NCI-H460 (cell line): ENCODE measurements around the gene KCNJ5. TPM values are rescaled to one million over a fixed set of nuclear protein-coding genes. Genes with fewer than 3 reads are reported as not detected.
A peak's percentile ranks its signal among the peaks of the same experiment; 100 is the strongest.

Experiments used
- DNase-seq: peaks from one replicate; pipeline ENCODE4 v3.0.0-alpha.2; 2016; ENCODE audit warnings: low read depth; ENCODE audit errors: extremely low read depth
- total RNA-seq: library from RNA; depleted of rRNA; stranded (reverse); fragments of >200 nt; shearing (Covaris generic); gene quantifications from 2 replicates; pipeline ENCODE4 v1.2.3, GENCODE V29; 2014

Gene KCNJ5
- total RNA-seq, 1 experiment from 2014 or later = not detected

DNA sequence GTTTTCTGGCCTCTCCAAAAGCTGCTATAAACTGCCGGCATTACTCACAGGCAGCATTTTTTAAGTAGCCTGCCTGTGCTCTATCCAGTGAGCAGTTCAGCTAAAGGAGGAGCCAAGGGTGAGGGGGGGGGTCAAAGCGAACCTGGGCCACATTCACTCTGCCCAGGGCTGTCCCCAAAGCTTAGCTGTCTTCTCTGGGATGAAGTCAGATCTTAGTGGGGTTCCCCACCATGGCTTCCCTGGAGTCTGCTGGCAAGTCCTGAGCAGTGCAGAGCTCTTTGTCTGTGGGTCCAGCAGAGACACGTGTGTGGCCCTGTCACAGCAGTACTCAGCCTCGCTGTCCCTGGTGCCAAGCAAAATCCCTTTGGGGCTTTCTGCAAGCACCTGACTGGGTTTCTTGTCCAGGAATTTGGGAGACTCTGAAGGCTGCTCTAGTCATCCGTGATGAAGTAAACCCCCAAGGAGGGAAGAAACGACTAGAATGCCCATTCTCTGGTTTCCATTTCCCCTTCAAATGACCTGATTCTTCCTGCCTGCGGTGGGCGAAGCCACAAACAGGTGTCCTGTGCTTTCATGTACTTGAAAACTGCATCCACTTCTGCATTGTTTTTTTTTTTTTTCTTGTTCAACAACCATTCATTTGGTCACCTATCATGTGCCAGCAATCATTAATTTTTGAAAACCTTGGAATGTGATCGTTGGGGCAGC is 2.6 kb downstream of the KCNJ5 start:
- DNase-seq = no peak

DNA sequence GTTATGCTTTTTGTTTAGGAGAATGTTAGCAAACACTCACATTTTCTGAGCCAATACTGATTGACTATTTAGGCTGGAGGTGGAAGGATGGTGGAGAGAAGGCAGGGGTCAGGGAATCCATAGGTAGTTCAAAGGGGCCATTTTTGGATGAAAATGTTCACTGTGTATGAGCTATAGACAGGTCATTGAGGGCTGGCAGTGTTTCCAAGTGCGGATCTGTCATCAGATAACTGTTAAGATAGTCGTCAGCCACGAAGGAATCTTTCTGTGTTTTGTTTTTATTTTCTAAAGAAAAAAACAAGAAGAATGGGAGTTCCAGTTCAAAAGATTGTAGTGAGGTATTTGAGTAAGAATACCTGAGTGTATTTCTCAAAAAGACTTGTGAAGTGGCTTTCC is 3.1 kb downstream of the KCNJ5 start:
- no peak for DNase-seq

DNA sequence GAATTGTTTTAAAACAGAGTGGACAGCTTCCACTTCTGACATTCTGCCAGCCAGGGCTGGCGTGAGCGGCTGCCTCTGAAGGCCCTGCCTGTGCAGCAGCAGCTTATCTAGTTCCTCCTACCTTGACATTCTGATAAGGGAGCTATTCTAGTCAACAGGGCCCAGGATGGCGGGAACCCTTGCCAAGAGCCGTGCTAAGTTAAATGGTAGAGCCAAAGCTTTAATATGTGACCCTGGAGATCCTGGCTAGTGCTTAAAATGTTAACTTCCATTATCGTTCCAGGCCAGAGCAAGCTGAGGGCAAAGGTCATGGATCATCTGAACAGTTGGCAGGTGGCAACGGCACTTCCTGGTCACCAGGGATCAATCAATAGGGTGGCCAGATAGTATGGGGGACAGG is 3.5 kb downstream of the KCNJ5 start:
- no peak for DNase-seq

DNA sequence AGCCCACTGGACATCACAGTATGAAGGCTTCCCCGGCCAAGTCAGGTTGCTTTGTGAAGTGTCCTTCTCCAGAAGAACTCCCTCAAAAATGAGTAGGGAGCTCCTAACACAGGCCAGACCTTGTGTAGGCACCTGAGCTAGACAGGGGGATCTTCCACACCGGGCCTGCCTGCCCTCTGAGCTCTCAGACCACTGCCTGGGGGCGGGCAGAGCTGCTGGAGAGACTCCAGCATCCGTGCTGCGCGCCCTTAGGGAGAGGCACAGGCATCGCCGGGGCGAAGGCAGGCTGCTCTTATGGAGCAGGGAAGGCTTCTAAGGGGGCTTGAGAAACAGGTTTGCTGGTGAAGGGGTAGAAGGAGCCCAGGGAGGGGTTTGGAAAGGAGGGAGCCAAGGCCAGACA is 4.4 kb downstream of the KCNJ5 start:
- no peak for DNase-seq

DNA sequence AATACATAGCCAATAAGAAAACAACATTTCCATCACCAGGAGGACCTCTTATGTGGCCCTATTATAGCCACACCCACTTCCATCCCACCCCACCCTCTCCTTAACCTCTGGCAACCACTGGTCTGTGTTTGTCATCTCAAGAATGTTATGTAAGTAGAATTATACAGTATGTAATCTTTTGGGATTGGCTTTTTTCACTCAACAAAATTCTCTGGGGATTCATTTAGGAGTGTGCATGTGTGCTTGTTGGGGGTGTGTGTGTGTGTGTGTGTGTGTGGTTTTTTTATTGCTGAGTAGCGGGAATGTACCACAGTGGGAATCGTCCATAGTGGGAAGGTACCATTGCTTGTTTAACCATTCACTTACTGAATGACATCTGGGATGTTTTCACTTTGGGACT is 5.2 kb downstream of the KCNJ5 start:
- no peak for DNase-seq

DNA sequence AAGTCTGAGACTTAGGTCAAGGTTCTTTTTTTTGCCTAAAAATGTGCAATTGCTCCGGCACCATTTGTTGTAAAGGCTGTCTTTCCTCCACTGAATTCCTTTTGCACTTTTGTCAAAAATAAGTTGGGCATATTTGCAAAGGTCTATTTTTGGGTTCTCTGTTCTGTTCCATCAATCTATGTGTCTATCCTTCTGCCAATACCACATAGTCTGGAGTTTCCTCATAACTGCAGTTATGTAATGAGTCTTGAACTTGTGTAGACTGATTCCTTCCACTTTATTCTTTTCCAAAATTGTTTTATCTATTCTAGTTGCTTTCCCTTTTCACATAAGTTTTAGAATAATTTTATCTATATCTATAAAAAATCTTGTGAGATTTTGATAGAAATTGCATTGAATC is 6.7 kb downstream of the KCNJ5 start:
- no peak for DNase-seq

DNA sequence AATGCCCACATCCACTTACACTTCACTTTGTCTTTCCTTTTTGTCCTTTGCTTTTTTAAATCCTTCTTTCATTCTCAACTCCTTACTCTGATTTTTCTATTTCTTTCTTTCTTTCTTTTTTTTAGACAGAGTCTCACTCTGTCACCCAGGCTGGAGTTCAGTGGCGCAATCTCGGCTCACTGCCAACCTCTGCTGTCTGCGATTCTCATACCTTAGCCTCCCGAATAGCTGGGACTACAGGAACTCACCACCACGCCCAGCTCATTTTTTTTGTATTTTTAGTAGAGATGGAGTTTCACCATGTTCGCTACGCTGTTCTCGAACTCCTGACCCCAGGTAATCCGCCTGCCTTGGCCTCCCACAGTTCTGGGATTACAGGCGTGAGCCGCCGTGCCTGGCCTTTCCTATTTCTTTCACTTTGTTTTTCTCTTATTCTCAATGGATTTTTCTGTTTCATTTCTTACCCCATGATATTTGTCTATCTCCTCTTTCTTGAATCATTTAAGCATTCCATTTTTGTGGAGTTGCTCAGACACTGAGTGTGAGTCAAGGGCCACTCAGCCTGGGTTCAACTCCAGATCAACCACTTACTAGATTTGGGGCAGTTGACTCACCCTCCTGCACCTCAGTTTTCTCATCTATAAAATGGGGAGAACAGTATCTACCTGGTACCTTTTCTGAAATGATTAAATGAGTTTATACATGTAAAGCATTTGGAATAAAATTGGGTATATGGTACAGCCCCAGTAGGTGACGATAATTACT is 7.6 kb downstream of the KCNJ5 start:
- DNase-seq = no peak

DNA sequence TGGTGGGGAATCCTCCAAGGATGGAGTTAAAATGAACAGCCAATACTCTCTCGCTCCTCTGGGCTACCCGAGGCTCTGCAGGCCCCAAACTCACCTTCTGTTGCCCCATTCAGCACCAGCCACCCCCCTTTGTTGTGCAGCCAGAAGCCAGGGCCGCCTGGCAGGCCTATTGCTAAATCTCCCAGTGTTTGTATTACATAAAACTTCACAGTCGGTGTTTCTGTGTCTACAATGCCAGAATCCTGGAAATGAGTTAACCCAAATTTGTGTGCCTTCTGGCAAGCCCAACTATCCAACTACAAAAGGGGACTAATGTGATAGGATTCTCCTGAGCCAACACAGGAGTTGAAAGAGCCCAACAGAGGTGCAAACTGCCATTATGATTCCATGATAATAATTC is 9.3 kb downstream of the KCNJ5 start:
- no peak for DNase-seq

DNA sequence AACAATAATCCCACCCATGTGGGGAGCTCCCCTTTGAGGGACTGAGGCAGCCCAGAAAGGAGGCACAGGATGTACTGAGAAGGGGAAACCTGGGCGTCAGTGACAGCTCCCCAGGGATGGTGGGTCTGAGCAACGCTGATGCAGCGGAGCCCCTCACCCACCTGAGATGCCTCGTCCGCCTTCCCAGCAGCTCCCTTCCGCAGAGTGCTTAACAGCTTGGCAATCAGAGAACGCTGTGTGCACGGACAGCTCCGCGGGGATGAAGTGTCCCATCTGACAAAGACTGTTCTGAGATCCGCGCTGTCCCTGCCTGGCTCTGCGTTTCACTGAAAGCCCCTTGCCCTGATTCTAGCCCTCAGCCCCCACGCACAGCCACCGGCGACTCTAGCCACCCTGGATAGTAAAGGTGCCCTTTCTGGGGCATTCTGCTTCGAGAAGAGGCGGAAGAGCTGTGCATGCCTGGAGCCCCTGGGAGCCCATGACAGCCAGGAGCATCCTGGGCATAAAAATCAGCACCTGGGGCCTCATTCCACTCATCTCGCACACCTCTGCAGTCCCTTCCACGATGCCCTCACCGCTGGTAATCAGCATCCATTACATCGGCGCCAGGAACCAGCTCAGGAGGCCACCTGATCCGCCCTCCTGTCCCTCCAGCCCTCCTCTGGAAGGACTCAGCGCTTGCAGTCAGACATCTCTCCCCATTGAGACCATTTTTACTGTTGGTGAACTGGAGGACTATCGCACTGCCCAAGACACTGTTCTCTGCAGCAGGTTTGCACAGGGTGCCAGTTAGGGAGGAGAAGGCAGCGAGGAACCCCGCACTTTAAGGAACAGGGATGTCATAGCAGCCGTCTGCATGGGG is 10.7 kb downstream of the KCNJ5 start:
- DNase-seq = no peak

DNA sequence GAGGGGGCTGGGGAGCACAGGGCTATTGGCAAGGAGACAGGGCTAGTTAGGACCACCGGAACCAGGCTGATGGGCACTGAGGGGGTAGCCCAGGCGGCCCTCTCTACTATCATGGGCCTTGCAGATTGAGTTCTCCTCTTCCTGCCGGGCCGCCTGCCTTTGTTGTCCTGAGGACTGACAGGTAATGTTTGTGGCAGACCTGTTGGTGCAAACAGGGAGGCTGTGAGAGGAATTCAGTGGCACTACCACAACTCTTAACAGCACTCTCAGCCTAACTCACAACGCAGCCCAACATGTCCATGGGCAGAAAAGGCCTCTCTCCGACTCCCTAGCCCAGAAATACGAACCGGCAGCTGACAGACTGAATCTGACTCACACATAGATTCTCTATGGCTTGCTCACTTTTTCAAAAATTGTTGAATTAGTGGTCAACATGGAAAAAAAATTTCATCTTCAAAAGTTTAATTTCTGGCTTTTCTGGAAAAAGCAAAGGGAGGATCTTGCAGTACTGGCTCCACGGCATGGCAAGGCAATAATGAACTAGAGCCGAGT is 11.4 kb downstream of the KCNJ5 start:
- DNase-seq = no peak

DNA sequence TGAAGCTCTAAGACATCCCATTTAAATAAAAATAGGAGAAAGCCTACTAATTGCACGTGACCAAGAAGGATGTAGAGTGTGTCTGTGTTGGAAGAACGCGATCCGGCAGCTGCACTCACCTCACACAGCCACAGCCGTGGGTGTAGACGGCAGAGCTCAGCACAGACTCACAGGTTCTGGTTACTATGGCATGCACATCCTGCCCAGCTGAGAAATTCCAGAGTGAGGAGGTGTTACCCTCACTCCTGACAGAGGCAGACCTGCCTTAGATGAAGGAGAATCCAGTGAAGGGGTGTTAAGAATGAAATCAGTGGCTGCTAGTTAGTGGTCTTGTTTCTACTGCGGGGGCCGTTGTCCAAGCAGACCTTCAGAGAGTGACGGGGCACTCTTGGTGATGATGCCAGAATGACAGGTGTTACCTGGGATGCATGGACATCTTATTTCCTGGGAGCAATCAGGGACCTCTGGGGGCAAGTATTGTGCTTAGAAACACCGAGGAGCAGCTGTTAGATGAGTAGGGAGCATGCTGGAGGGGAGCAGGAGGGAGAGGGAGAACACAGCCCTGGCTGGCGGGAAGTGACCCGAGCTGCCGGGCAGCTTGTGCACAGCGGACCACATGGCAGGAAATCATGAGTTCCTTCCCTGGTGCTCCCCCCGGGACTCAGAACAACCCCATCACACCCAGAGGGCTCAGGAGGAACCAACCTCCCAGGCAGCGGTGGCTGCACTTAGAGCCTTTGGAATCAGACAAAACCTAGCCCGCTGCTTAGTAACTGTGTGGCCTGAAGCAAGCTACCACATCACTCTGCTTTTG is 12.3 kb downstream of the KCNJ5 start:
- DNase-seq = no peak

DNA sequence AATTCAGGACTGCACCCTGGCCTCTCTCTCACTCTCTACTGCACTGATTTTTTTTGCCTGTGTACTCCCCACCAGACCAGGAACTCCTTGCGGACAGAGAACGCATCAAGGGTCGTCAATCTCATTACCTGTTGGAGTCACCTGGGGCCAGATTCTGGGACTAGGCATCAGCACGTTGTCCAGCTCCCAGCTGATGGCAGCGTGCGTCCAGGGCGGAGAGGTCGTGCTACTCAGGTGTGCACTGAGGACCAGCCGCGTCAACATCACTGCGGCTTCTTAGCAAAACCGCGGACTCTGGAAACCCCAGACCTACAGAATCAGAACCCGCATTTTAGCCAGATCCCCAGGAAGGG is 13.1 kb downstream of the KCNJ5 start:
- DNase-seq = no peak

DNA sequence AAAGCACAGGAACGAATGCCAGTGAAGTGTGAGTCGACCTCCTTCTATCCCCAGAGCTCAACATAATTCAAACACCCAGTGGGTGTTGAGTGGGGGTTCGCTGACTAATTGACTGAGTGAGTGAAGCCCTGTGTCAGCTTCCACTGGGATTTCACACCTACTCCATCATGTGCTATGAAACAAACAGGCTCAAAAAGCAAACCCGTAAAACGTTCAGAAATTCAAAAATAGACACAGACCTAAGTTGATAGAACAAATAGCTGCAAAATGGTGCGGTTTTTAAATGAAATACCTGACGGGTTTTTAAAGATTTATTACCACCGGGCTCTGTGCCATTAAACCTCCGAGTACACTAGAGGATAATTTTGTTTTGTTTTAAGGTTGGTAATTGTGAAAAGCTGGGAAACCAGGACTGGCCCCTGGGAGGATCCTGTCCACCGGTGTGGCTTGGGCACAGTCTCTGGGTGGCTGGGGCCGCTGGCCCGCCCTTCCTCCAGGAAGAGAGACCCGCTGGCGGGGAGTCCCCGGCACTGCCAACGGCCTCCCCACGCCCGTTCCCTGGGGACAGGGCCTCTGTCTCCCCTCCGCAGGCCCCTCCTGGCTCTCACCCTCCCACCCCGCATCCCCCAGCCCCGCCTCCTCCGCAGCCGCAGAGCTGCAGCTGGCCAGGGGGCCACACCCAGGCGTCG is 13.6 kb downstream of the KCNJ5 start:
- no peak for DNase-seq

DNA sequence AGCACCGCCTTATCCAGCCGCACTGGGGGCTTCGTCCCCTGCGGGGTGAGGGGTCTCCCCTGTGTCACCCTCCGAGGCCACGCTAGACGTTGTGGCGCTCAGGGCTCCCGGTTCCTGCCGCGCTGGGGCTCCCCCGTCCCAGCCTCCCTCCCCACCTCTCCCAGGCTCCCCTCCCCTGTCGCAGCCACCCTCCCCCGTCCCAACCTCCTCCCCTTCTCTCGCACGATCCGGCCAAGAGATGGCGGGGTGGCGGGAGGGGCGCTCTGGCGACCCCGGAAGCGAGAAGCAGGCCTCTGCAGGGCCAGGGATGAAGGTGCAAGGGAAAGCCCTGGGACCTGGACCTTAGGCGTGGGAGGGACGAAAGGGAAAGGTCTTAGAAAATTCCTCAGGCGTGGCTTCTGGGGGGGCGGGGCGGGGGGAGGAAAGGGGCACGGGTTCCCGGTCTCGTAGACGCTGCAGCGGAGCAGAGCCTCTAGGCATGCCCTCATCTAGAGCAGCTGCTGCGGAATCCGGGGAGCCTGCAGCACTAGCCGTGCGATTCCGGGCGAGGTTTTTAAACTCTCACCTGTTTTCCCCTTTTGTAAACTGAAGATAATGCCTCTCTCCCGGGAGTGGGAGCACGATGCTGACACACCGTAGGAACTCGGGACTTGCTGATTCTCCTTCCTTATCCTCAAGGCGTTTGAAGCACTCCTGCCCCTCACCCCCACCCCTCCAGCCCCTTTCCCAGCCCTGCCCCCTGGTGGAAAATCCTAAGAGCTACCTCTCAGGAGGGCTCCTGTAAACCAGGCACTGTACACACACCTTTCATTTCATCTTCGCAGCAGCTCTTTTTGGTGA is 14.4 kb downstream of the KCNJ5 start:
- DNase-seq = peak; percentile 19

DNA sequence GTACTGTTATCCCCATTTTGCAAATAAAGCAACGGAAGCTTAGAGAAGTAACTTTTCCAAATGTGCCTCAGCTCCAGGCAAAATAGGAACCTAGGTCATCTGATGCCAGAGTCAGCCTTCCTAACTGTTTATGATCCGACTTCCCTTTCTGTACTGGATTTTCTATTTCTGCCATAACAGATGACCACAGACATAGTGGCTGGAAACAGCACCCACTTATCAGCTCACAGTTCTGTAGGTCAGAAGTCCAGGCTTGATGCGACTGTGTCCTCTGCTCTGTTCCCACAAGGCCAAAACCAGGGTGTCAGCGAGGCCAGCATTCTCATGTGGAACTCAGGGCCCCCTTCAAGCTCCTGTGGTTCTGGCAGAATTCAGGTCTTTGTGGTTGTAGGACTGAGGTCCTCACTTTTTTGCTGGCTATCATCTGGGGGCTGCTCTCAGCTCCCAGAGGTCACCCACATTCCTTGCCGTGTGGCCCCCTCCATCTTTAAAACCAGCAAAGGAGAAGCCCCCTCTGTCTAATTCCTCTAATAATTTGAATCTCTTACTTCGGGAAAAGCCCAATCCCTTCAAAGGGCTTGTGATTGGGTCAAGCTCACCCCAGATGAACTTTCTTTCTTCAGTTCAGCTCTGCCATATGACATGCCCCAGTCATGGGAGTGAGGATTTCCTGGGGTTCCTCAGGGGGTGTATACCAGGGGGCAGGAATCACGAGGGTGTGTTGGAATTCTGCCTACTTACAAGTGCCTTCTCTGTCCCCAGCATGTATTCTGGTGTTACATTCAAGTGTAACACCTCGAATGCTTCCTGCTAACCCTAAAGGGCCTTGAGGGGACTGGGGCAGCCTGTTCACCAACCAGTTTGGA is 15.3 kb downstream of the KCNJ5 start:
- no peak for DNase-seq

DNA sequence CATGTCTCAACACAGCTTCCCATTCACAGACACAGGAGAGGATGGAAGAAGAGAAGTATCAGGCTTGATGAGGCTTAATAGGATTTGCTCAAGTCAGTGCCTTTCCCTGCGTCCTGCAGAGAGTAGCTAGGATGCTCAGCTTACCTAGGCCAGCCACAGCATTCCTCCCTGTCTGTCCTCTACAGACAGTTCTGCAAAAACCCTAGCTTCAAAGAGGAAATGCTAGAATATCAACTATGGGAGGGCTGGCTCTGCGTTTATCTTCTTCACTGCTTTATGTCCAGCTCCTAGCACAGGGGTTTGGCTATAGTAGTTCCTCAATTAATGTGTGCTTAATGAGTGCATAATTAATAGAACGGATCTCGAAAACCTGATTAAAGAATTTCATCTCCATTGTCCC is 16.4 kb downstream of the KCNJ5 start:
- no peak for DNase-seq

DNA sequence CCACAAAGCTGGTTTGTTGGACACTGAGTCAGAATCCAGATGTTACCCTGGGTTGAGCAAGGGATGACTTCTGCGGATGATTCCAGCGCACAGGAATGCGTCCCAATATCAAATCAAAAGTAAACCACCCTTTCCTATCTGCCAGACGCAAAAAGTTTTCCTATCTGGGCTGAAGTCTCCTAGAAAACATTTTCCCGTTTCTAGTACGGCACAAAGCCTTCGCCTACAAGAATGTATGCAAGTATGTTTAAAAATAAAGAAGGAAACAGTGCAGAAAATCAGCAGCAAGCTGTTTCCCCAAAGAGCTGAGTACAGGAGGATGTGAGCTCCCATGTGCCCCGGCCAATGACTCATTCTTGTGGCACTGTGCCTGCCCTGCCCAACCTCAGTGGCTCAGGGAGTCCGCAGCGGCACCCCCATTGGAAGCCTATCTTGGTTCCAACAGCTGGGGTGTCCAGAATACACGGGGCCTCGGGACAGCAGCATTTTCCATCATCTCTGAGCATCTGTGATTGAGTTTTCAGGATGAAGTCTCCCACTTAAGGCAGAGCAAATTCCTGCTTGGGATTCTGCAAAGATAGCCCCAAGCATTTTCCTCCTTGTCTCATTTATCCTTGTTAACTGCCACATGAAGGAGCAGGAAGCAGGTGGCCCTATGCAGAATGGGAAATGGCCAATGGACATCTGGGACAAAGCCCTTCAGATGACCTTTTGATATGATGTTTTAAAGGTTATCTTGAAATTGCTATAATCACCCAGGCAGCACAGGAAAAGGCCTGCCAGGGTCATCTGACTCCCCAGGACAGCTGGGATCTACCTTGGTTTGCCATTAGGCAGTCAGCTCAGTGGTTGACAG is 17.5 kb downstream of the KCNJ5 start:
- DNase-seq = peak; percentile 36
